Kidney (tissue), 14 donors: Measurements from ENCODE around the gene INTS1. TPM values are rescaled to one million over a fixed set of nuclear protein-coding genes. Genes with fewer than 3 reads are reported as not detected.

Experiments used
- DNase-seq, 5 donors: peaks; one replicate each; pipeline ENCODE4 v3.0.0-alpha.2; 2013 to 2020
- FAIRE-seq: peaks from 2 replicates; lab custom pipeline; 2012; peaks lifted over from hg19 to GRCh38; lab: Jason Lieb, UNC
- H3K27ac ChIP-seq, 2 donors: one replicate each; pipeline ENCODE4 v1.7.0; 2013; ENCODE audit warnings: low read depth in 2 of 2, low read length in 2 of 2, inconsistent platforms in 1 of 2
- H3K27me3 ChIP-seq: one replicate; pipeline ENCODE4 v1.7.1; 2013; ENCODE audit warnings: low read length, inconsistent platforms; ENCODE audit not compliant: control insufficient read depth, insufficient read depth
- H3K36me3 ChIP-seq, 3 donors: one replicate each; pipeline versions ENCODE4 v1.7.0 to v1.7.1; 2013; ENCODE audit warnings: low read length in 3 of 3, control low read depth in 1 of 3, inconsistent platforms in 1 of 3; ENCODE audit not compliant: insufficient read depth in 3 of 3, control insufficient read depth in 2 of 3
- H3K4me1 ChIP-seq, 3 donors: one replicate each; pipeline versions ENCODE4 v1.7.0 to v1.7.1; 2013; ENCODE audit warnings: low read length in 3 of 3, inconsistent platforms in 1 of 3, low read depth in 1 of 3; ENCODE audit not compliant: control insufficient read depth in 2 of 3, insufficient read depth in 2 of 3
- H3K4me3 ChIP-seq, 3 donors: one replicate each; pipeline versions ENCODE4 v1.7.0 to v1.8.1; 2013; ENCODE audit warnings: low read length in 3 of 3, control low read depth in 1 of 3, inconsistent platforms in 1 of 3
- H3K9ac ChIP-seq, 3 donors: one replicate each; pipeline versions ENCODE4 v1.7.0 to v1.7.1; 2013; ENCODE audit warnings: low read length in 3 of 3, control low read depth in 1 of 3, inconsistent platforms in 1 of 3
- H3K9me3 ChIP-seq, 3 donors: one replicate each; pipeline versions ENCODE4 v1.7.0 to v1.7.1; 2013; ENCODE audit warnings: low read length in 3 of 3, control low read depth in 1 of 3, inconsistent platforms in 1 of 3; ENCODE audit not compliant: control insufficient read depth in 2 of 3, insufficient read depth in 1 of 3
- intact Hi-C: fragments of 100-400 bp; cut with DNase I; formaldehyde crosslinking; loops from one replicate; pipeline ENCODE4 v1.11.1; 2022
- polyA plus RNA-seq: library from polyadenylated mRNA; stranded (reverse); fragments of 350-450 nt; fragmentation: Illumina TruSeq; extraction: RNeasy Lipid Tissue Mini Kit (QIAGEN cat#74804); gene quantifications from one replicate; pipeline ENCODE4 v1.2.3, GENCODE V29; 2014; ENCODE audit warnings: low read depth, low replicate concordance; ENCODE audit not compliant: insufficient read depth
- total RNA-seq: library from RNA; stranded (reverse); fragmentation: NEBNext Ultra II Directional; extraction: Animal tissue kit (Norgen Biotek cat#: 25700); gene quantifications from one replicate; pipeline ENCODE4 v1.2.1, GENCODE V29; 2021
- TF ChIP-seq, protein P1 (sequence below): IDR thresholded peaks from 3 replicates; pipeline ENCODE4 v1.5.1; 2012; ENCODE audit warnings: mild to moderate bottlenecking, moderate library complexity, borderline replicate concordance; ENCODE audit not compliant: insufficient read depth; ENCODE audit errors: extremely low read depth
- donor health status: control.
- donor health status: control.
- donor health status: control.
- donor health status: control.
- donor health status: control.
- donor health status: DM: yes; HTN: yes; CAD: no.
- donor health status: Normal renal cell carcinoma (clear cell type).

INTS1 gene
- total and polyA plus RNA-seq, 2 donors from 2014 or later: 62.8 to 91.3 TPM

DNA sequence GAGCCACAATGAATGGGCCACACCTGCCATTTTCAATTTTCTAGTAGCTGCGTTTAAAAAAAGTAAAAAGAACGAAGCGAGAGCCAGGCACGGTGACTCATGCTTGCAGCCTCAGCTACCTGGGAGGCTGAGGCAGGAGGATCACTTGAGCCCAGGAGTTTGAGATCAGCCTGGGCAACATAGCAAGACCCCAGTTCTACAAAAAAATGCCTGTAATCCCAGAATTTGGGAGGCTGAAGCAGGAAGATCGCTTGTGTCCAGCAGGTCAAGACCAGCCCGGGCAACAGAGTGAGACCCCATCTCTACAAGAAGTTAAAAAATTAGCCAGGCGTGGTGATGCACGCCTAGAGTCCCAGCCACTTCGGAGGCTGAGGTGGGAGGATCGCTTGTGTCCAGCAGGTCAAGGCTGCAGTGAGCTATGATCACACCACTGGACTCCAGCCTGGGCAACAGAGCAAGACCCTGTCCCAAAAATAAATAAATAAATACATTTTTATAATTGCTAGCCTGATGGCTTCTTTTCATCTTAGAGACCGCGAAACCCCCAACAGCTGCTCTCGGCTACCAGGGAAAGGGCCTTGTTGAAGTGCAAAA lies 77.0 kb downstream of the INTS1 start:
- FAIRE-seq (no peak), DNase-seq (no peak)
- no peaks in the 10 kb centered on the region for H3K36me3 ChIP-seq
- H3K4me1 ChIP-seq: peaks cover 0 to 3% (median under 1%) of the 10 kb centered on the region in 3 donors
- no peaks in the 10 kb centered on the region for H3K9me3 ChIP-seq
- no peaks in the 10 kb centered on the region for H3K27me3 ChIP-seq
- no peak overlapping the region for H3K9ac ChIP-seq
- H3K27ac ChIP-seq: no peak overlapping the region
- intact Hi-C loops: no loop called here
- no peak overlapping the region for H3K4me3 ChIP-seq
- TF ChIP-seq, protein P1, sequence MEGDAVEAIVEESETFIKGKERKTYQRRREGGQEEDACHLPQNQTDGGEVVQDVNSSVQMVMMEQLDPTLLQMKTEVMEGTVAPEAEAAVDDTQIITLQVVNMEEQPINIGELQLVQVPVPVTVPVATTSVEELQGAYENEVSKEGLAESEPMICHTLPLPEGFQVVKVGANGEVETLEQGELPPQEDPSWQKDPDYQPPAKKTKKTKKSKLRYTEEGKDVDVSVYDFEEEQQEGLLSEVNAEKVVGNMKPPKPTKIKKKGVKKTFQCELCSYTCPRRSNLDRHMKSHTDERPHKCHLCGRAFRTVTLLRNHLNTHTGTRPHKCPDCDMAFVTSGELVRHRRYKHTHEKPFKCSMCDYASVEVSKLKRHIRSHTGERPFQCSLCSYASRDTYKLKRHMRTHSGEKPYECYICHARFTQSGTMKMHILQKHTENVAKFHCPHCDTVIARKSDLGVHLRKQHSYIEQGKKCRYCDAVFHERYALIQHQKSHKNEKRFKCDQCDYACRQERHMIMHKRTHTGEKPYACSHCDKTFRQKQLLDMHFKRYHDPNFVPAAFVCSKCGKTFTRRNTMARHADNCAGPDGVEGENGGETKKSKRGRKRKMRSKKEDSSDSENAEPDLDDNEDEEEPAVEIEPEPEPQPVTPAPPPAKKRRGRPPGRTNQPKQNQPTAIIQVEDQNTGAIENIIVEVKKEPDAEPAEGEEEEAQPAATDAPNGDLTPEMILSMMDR: no peak

DNA sequence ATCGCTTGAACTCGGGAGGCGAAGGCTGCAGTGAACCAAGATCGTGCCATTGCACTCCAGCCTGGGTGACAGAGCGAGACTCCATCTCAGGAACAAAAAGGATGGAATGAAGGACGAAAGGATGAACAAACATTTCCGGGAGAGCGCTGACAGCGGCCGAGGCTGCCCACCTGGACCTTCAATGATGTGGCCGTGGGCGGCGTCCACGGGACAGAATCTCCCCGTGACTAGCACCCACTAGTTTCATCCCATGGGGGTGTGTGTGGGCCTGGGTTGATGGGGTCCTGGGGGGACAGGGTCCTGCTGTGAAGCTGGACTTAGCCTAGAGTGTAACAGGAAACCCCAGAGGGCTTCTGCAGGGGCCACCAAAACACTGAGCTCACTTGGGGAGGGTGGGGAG lies 77.7 kb downstream of the INTS1 start:
- no peaks in the 10 kb centered on the region for H3K27me3 ChIP-seq
- H3K9me3 ChIP-seq: no peaks in the 10 kb centered on the region
- no peak overlapping the region for H3K4me3 ChIP-seq
- DNase-seq: peak in 1 of 5 donors; percentile 60
- TF ChIP-seq, protein P1: no peak
- H3K27ac ChIP-seq: no peak overlapping the region
- H3K9ac ChIP-seq: no peak overlapping the region
- no peaks in the 10 kb centered on the region for H3K36me3 ChIP-seq
- intact Hi-C loops: no loop called here
- peaks cover 0 to 3% (median 0%) of the 10 kb centered on the region in 3 donors for H3K4me1 ChIP-seq
- no peak for FAIRE-seq

DNA sequence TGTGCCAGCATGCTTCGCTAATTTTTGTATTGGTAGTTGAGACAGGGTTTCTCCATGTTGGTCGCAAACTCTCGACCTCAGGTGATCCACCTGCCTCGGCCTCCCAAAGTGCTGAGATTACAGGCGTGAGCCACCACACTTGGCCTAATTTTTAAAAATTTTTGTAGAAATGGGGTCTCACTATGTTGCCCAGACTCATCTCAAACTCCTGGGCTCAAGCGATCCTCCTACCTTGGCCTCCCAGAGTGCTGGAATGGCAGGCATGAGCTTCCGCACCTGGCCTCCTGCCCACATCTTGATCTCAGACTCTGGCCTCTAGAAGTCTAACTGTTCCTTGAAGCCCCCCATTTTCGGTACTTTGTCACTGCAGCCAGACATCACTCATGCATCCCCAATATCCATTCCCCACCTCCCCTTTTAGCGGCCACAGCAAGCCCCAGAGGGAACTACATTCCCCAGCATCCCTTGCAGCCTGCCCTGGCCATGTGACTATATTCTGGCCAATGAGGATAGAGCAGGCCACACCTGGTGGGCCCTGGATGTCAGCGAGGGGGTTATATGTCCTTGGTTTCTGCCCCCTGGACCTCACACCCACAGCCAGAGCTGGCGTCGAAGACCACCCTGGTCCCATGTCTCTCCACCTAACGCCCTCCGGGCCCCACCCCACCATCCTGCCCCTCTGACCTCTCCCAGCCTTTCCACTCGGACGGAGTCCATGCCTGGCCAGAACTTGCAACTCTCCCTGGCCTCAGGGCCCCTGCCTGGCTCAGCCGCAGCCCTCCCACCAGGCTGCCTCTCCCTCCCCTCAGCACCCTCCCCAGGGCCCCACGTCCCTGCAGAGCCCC lies 78.7 kb downstream of the INTS1 start:
- intact Hi-C loops: no loop called here
- Histone ChIP-seq H3K4me1 (peaks cover 0 to 3% (median 0%) of the 10 kb centered on the region in 3 donors), H3K4me3 (no peak overlapping the region), H3K27ac (no peak overlapping the region), H3K9me3 (no peaks in the 10 kb centered on the region), H3K9ac (no peak overlapping the region), H3K27me3 (no peaks in the 10 kb centered on the region), H3K36me3 (no peaks in the 10 kb centered on the region)
- peak in 1 of 5 donors; percentile 63 for DNase-seq
- TF ChIP-seq, protein P1: no peak
- FAIRE-seq: no peak
